ENCODE results near the gene NT5M.

NT5M gene

GRCh38 chr17:17350491-17351355 lies 47.5 kb downstream of the NT5M start:
- Histone ChIP-seq H3K4me2 (ENCODE audit: low read length) (no peak overlapping the region), H3K9me3 (ENCODE audit: control insufficient read depth, low read length) (no peaks in the 10 kb centered on the region), H2AFZ (no peak overlapping the region), H3K27ac (no peak overlapping the region), H3K79me2 (no peaks in the 10 kb centered on the region), H3K36me3 (ENCODE audit: control insufficient read depth, insufficient read depth, low read length) (no peaks in the 10 kb centered on the region), H3K4me1 (no peaks in the 10 kb centered on the region), H3K27me3 (ENCODE audit: control insufficient read depth, insufficient read depth, low read length) (no peaks in the 10 kb centered on the region), H3K9ac (no peak overlapping the region), H3K4me3 (ENCODE audit: low read depth, low read length) (no peak overlapping the region)
- TF ChIP-seq CTCF (IDR thresholded peaks at IDR 0.05) = no peak

- H3K27me3 ChIP-seq (ENCODE audit: control insufficient read depth, insufficient read depth, low read length) = no peaks in the 10 kb centered on the region
- H3K9me3 ChIP-seq (ENCODE audit: control insufficient read depth, low read length) = no peaks in the 10 kb centered on the region
- H3K9ac ChIP-seq = no peak overlapping the region
- H3K4me3 ChIP-seq (ENCODE audit: low read depth, low read length) = no peak overlapping the region
- H3K27ac ChIP-seq = no peak overlapping the region
- no peaks in the 10 kb centered on the region for H3K36me3 ChIP-seq (ENCODE audit: control insufficient read depth, insufficient read depth, low read length)
- H3K79me2 ChIP-seq = no peaks in the 10 kb centered on the region
- no peaks in the 10 kb centered on the region for H3K4me1 ChIP-seq
- TF ChIP-seq CTCF (IDR thresholded peaks at IDR 0.05) = no peak
- no peak overlapping the region for H3K4me2 ChIP-seq (ENCODE audit: low read length)
- H2AFZ ChIP-seq = no peak overlapping the region
Measured at GRCh38 chr17:17351356-17351891, 48.3 kb downstream of the NT5M start.

GRCh38 chr17:17351901-17352781 lies 49.0 kb downstream of the NT5M start:
- Histone ChIP-seq H2AFZ (no peak overlapping the region), H3K9ac (no peak overlapping the region), H3K9me3 (ENCODE audit: control insufficient read depth, low read length) (no peaks in the 10 kb centered on the region), H3K4me2 (ENCODE audit: low read length) (no peak overlapping the region), H3K4me1 (no peaks in the 10 kb centered on the region), H3K27ac (no peak overlapping the region), H3K79me2 (no peaks in the 10 kb centered on the region), H3K27me3 (ENCODE audit: control insufficient read depth, insufficient read depth, low read length) (no peaks in the 10 kb centered on the region), H3K4me3 (ENCODE audit: low read depth, low read length) (no peak overlapping the region), H3K36me3 (ENCODE audit: control insufficient read depth, insufficient read depth, low read length) (no peaks in the 10 kb centered on the region)
- TF ChIP-seq CTCF (IDR thresholded peaks at IDR 0.05) = no peak

DNA sequence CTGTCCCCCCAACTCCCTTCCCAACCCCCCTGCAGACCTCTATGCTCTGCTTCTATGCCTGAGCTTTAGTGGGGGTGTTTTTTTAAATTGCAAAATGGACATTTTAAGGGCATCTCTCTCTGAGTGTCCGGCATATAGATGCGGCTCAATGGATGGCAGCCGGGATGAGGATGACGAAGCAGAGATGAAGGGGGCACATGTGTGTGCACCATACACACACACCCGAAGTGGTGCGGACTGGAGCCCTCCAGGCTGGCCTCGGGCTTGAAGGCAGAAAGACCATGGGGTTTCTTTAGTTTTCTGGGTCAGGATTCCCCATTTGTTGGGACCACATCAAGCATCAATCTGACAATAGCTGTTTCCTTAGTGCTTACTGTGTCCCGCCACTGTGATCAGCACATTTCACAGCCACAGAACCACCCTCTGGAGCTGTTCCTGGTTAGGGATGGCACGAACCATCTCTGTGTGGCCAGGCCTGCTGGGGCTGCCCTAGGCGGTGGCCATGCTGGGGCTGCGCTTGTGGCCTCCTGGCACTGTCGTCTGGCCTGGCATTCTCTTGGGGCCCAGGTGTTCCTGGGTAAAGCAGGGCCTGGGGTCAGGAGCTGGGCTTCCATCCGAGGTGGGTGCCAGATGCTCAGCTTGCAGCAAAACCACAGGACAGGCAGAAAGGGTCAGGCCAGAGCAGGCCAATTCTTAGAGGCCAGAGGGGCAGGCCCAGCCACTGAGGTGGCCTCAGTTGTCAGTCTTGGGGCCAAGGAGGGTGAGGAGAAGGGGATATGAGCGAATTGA lies 49.9 kb downstream of the NT5M start:
- Histone ChIP-seq H3K27me3 (ENCODE audit: control insufficient read depth, insufficient read depth, low read length) (no peaks in the 10 kb centered on the region), H3K4me2 (ENCODE audit: low read length) (no peak overlapping the region), H3K27ac (no peak overlapping the region), H3K9ac (no peak overlapping the region), H3K79me2 (no peaks in the 10 kb centered on the region), H3K9me3 (ENCODE audit: control insufficient read depth, low read length) (no peaks in the 10 kb centered on the region), H2AFZ (no peak overlapping the region), H3K4me3 (ENCODE audit: low read depth, low read length) (no peak overlapping the region), H3K36me3 (ENCODE audit: control insufficient read depth, insufficient read depth, low read length) (no peaks in the 10 kb centered on the region), H3K4me1 (no peaks in the 10 kb centered on the region)
- TF ChIP-seq CTCF (IDR thresholded peaks at IDR 0.05) = no peak

All from parathyroid adenoma (tissue), 2 donors.